KMS-11 (cell line): ENCODE measurements around the gene PRPF18.

Source experiments
- H2AFZ ChIP-seq: fragments of 200-600 bp; sonication (generic); 2 replicates; pipeline ENCODE4 v1.6.1; 2016; ENCODE audit warnings: antibody characterized with exemption, mixed run types, low read depth
- H3K27ac ChIP-seq: fragments of 200-600 bp; sonication (generic); 2 replicates; pipeline ENCODE4 v1.6.1; 2016; ENCODE audit warnings: mild to moderate bottlenecking, mixed run types
- H3K27me3 ChIP-seq: fragments of 200-600 bp; sonication (generic); 2 replicates; pipeline ENCODE4 v1.6.1; 2017; ENCODE audit warnings: mild to moderate bottlenecking, low read depth, mixed run types, moderate library complexity; ENCODE audit not compliant: insufficient read depth
- H3K36me3 ChIP-seq: fragments of 200-600 bp; sonication (generic); 2 replicates; pipeline ENCODE4 v1.6.1; 2017; ENCODE audit warnings: mild to moderate bottlenecking, mixed run types; ENCODE audit not compliant: insufficient read depth
- H3K4me1 ChIP-seq: fragments of 200-600 bp; sonication (generic); 2 replicates; pipeline ENCODE4 v1.6.1; 2016; ENCODE audit warnings: mild to moderate bottlenecking, low read depth, mixed run types; ENCODE audit not compliant: poor library complexity, severe bottlenecking
- H3K4me2 ChIP-seq: fragments of 200-600 bp; sonication (generic); 2 replicates; pipeline ENCODE4 v1.7.0; 2016; ENCODE audit warnings: mild to moderate bottlenecking, mixed run types
- H3K4me3 ChIP-seq: fragments of 200-600 bp; sonication (generic); IDR thresholded peaks from 2 replicates; pipeline ENCODE4 v1.6.1; 2017; ENCODE audit warnings: low read depth, low read length, mixed read lengths; ENCODE audit not compliant: insufficient read depth
- H3K79me2 ChIP-seq: fragments of 200-600 bp; sonication (generic); 2 replicates; pipeline ENCODE4 v1.6.1; 2016; ENCODE audit warnings: low read depth, mixed run types; ENCODE audit not compliant: insufficient read depth
- H3K9ac ChIP-seq: fragments of 200-600 bp; sonication (generic); 2 replicates; pipeline ENCODE4 v1.6.1; 2016; ENCODE audit warnings: mild to moderate bottlenecking, mixed run types
- H4K20me1 ChIP-seq: fragments of 200-600 bp; sonication (generic); 2 replicates; pipeline ENCODE4 v1.6.1; 2016; ENCODE audit warnings: mild to moderate bottlenecking, mixed run types; ENCODE audit not compliant: insufficient read depth
- TF ChIP-seq, protein P1 (sequence below): fragments of 200-600 bp; sonication (generic); conservative IDR thresholded peaks from 2 replicates; pipeline ENCODE4 v1.6.1; 2017; ENCODE audit warnings: low read depth, mild to moderate bottlenecking, antibody characterized with exemption, low read length, moderate library complexity, mixed read lengths

Gene PRPF18

DNA sequence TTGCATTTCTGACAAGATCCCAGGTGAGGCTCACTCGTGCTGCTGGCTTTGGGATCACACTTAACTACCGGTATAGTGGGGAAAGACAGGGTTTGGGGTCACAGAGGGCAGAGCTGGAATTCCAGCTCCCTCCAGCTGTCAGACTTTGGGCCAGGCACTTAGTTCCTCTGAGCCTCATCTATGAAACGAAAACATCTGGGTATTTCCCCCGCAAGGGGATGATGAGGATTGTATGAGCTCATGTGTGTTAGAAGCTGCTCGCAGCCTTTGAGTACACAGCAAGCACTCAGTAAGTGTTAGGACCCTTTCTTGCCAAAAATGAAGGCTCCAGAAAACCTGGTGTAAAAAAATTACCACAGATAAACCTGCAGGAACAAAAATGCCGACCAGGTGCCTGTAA lies 66.1 kb downstream of the PRPF18 start:
- Histone ChIP-seq H2AFZ (no peak overlapping the region), H3K9ac (no peak overlapping the region), H4K20me1 (no peaks in the 10 kb centered on the region), H3K4me2 (no peak overlapping the region), H3K4me1 (no peaks in the 10 kb centered on the region), H3K4me3 (no peak overlapping the region), H3K27ac (no peak overlapping the region), H3K79me2 (no peaks in the 10 kb centered on the region), H3K27me3 (no peaks in the 10 kb centered on the region), H3K36me3 (no peaks in the 10 kb centered on the region)
- TF ChIP-seq, protein P1, sequence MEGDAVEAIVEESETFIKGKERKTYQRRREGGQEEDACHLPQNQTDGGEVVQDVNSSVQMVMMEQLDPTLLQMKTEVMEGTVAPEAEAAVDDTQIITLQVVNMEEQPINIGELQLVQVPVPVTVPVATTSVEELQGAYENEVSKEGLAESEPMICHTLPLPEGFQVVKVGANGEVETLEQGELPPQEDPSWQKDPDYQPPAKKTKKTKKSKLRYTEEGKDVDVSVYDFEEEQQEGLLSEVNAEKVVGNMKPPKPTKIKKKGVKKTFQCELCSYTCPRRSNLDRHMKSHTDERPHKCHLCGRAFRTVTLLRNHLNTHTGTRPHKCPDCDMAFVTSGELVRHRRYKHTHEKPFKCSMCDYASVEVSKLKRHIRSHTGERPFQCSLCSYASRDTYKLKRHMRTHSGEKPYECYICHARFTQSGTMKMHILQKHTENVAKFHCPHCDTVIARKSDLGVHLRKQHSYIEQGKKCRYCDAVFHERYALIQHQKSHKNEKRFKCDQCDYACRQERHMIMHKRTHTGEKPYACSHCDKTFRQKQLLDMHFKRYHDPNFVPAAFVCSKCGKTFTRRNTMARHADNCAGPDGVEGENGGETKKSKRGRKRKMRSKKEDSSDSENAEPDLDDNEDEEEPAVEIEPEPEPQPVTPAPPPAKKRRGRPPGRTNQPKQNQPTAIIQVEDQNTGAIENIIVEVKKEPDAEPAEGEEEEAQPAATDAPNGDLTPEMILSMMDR, result no peak

DNA sequence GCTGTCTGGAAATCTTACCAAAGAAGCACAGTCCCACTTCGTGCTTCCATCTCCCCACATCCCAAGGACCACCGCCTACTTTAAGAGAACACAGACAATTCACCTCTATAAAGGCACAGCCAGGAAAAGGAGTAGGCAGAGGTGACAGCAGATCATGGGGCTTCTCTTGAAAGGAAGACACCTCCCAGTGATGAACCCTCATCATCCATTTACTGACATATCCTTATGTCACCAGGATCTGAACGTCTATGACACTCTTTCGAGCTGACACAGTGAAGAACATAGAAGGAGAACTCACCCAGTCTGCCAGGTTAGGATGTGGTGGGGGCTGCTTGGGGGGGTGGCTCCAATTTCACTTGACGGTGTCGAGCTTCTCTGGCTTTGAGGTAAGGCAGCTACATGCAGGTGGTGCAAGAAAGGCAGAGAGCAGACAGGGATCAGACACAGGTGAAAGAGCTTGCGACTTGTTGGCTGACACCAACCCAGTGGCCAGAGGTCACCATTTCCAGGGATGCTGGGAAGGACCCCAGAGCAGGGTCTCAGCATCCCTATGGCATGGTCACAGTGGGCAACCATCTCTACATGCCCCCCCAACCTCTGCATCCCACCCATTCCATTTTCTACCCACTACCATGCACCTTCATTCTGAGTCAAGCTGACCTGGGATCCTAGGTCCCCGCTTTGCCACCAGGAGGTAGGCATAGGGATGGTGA lies 67.5 kb downstream of the PRPF18 start:
- H3K27ac ChIP-seq, result no peak overlapping the region
- H3K79me2 ChIP-seq, result no peaks in the 10 kb centered on the region
- H3K36me3 ChIP-seq, result no peaks in the 10 kb centered on the region
- no peaks in the 10 kb centered on the region for H3K27me3 ChIP-seq
- H3K4me1 ChIP-seq, result no peaks in the 10 kb centered on the region
- H2AFZ ChIP-seq, result no peak overlapping the region
- H3K9ac ChIP-seq, result no peak overlapping the region
- no peak overlapping the region for H3K4me3 ChIP-seq
- H3K4me2 ChIP-seq, result no peak overlapping the region
- no peaks in the 10 kb centered on the region for H4K20me1 ChIP-seq
- TF ChIP-seq, protein P1, result no peak

DNA sequence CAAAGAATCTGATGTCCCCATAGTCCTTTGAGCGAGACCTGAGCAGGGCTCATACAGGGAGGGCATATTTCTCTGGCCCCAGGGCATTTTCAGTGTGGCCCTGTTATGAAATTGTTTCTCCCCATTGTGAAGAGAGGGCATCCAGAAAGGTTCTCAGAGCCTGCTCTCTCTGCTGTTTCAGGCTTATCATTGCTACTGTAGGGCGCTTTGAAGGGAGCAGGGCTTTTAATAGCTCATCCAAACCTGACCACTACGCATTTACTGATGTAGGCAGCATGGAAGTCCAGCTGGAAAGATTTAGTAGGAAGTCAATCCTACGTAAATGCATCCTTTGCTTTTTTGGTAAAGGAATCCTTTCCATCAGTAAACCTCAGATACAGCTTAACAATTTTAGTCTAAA lies 68.1 kb downstream of the PRPF18 start:
- H4K20me1 ChIP-seq, result no peaks in the 10 kb centered on the region
- no peak overlapping the region for H3K4me2 ChIP-seq
- H2AFZ ChIP-seq, result no peak overlapping the region
- no peak overlapping the region for H3K4me3 ChIP-seq
- H3K79me2 ChIP-seq, result no peaks in the 10 kb centered on the region
- H3K36me3 ChIP-seq, result no peaks in the 10 kb centered on the region
- peaks cover 3% of the 10 kb centered on the region for H3K4me1 ChIP-seq
- no peaks in the 10 kb centered on the region for H3K27me3 ChIP-seq
- TF ChIP-seq, protein P1, result no peak
- no peak overlapping the region for H3K27ac ChIP-seq
- H3K9ac ChIP-seq, result no peak overlapping the region

DNA sequence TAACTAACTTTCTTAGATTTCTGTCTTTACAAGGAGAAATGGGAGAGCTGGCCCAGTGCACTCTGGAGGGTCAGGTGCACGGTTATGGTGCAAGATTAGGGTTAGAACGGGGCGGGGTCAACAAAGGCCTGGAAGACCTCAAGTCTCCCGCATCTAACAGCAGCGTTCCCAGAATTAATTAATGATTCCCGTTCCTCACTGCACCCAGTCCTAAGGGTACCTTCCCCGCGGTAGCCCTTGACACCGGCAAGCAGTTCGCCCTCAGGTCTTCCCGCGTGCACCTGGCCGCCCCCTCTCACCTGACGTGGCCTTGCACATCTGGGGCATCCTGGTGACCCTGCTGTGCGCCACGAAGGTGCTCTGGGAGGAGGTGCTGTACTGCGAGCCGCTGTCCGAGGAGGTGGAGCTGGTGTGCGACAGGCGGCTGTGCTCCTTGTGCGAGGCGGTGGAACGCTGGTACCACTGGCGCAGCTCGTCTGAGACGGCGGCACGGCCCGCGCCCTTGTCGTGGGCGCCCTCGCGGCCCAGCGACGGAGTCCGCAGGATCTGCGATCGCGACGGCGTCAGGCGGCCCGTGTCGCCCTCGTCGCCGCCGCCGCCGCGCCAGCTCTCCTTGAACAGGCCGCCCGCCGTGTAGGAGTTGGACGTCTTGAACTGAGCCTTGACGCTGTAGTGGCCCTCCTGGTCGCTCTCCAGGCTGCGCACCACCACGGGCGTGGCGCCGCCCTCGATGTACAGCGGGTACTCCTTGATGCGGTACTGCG lies 69.8 kb downstream of the PRPF18 start:
- Histone ChIP-seq H3K27me3 (no peaks in the 10 kb centered on the region), H3K79me2 (no peaks in the 10 kb centered on the region), H2AFZ (no peak overlapping the region), H3K27ac (no peak overlapping the region), H4K20me1 (no peaks in the 10 kb centered on the region), H3K4me2 (no peak overlapping the region), H3K9ac (no peak overlapping the region), H3K4me1 (peaks cover 8% of the 10 kb centered on the region), H3K36me3 (no peaks in the 10 kb centered on the region), H3K4me3 (no peak overlapping the region)
- TF ChIP-seq, protein P1, result no peak
